Esophagus muscularis mucosa (tissue), 4 donors: ENCODE data around the gene CCDC51. TPM values are rescaled to one million over a fixed set of nuclear protein-coding genes. Genes with fewer than 3 reads are reported as not detected.

Source experiments
- DNase-seq: peaks from one replicate; pipeline ENCODE4 v3.0.0-alpha.2; 2017; ENCODE audit errors: extremely low spot score
- H3K27ac ChIP-seq, 4 donors: fragments of 200-600 bp; sonication (generic); replicated peaks in 1 of 4; 1 replicate in 3 of 4; 2 replicates in 1 of 4; pipeline ENCODE4 v1.5.1; 2016 to 2019; ENCODE audit warnings: mild to moderate bottlenecking in 1 of 4
- H3K27me3 ChIP-seq, 4 donors: fragments of 200-600 bp; sonication (generic); one replicate each; pipeline versions ENCODE4 v1.5.1 to v1.6.0; 2016 to 2019
- H3K36me3 ChIP-seq, 4 donors: fragments of 200-600 bp; sonication (generic); one replicate each; pipeline ENCODE4 v1.5.1; 2016 to 2019
- H3K4me1 ChIP-seq, 4 donors: fragments of 200-600 bp; sonication (generic); one replicate each; pipeline ENCODE4 v1.5.1; 2016 to 2019
- H3K4me3 ChIP-seq, 4 donors: fragments of 200-600 bp; sonication (generic); 1 replicate in 2 of 4; 2 replicates in 2 of 4; pipeline ENCODE4 v1.5.1; 2016 to 2019; ENCODE audit warnings: mild to moderate bottlenecking in 4 of 4, moderate library complexity in 1 of 4
- H3K9me3 ChIP-seq, 4 donors: fragments of 200-600 bp; sonication (generic); 1 replicate in 3 of 4; 2 replicates in 1 of 4; pipeline ENCODE4 v1.5.1; 2016 to 2019
- CTCF ChIP-seq, 3 experiments: fragments of 200-600 bp in 2 of 3; fragments of 450-650 bp in 1 of 3; sonication (generic) in 2 of 3; IDR thresholded peaks; one replicate each; pipeline ENCODE4 v1.5.1; 2017 to 2019; ENCODE audit warnings: antibody characterized with exemption in 3 of 3, mild to moderate bottlenecking in 2 of 3, moderate library complexity in 1 of 3
- EP300 ChIP-seq: sonication (generic); formaldehyde crosslinking; IDR thresholded peaks from one replicate; pipeline ENCODE4 v1.6.1; 2017; ENCODE audit warnings: antibody characterized with exemption
- POLR2A ChIP-seq: fragments of 450-650 bp; IDR thresholded peaks from one replicate; pipeline ENCODE4 v1.6.1; 2017; ENCODE audit warnings: antibody characterized with exemption, moderate library complexity, mild to moderate bottlenecking, low read depth
- POLR2AphosphoS5 ChIP-seq, 2 donors: sonication (generic); formaldehyde crosslinking; IDR thresholded peaks; one replicate each; pipeline ENCODE4 v1.6.1; 2017; ENCODE audit warnings: antibody characterized with exemption in 2 of 2
- WGBS: methylation state at CpG from one replicate; pipeline ENCODE4 v1.1.5; 2018; 5-methylcytosine and 5-hydroxymethylcytosine counted together
- intact Hi-C: fragments of 100-400 bp; cut with DNase I; formaldehyde crosslinking; loops from one replicate; pipeline ENCODE4 v1.15.1; 2023
- total RNA-seq, 4 donors: library from RNA; depleted of rRNA; stranded (reverse); fragments of >200 nt; gene quantifications; one replicate each; pipeline versions ENCODE4 v1.1.0 to v1.2.1, GENCODE V29; 2016

The CCDC51 gene
- total RNA-seq, 4 donors from 2014 or later, result 15.6 to 26.6 (median 23.0) TPM

GRCh38 chr3:48473617-48473952, 33.7 kb upstream of the CCDC51 start:
- WGBS, result 70% methylated on average over 5 of the region's 5 CpGs
- Histone ChIP-seq H3K27ac (peak overlapping the region; percentile 89 to 97 (median 94)), H3K27me3 (no peaks in the 10 kb centered on the region), H3K36me3 (peaks cover 3 to 40% (median 24%) of the 10 kb centered on the region in 4 donors), H3K4me3 (peak overlapping the region; percentile 59 to 83 (median 70)), H3K4me1 (peaks cover 46 to 48% (median 47%) of the 10 kb centered on the region in 4 donors), H3K9me3 (no peaks in the 10 kb centered on the region)
- intact Hi-C loops, result no loop called here
- no peak for DNase-seq
- no peak for TF ChIP-seq CTCF (IDR thresholded peaks at IDR 0.05)
- TF ChIP-seq POLR2A, result no peak
- TF ChIP-seq POLR2AphosphoS5 (IDR thresholded peaks at IDR 0.05), result no peak
- TF ChIP-seq EP300, result no peak

GRCh38 chr3:48472923-48473616, 33.2 kb upstream of the CCDC51 start:
- Histone ChIP-seq H3K4me1 (peaks cover 51 to 53% (median 52%) of the 10 kb centered on the region in 4 donors), H3K27me3 (no peaks in the 10 kb centered on the region), H3K27ac (peak overlapping the region; percentile 89 to 97 (median 94)), H3K9me3 (no peaks in the 10 kb centered on the region), H3K36me3 (peaks cover 7 to 41% (median 27%) of the 10 kb centered on the region in 4 donors), H3K4me3 (peak overlapping the region; percentile 59 to 83 (median 70))
- DNase-seq, result peak; percentile 98
- intact Hi-C loops, result no loop called here
- WGBS, result 4% methylated on average over 15 of the region's 17 CpGs
- TF ChIP-seq EP300, result no peak
- TF ChIP-seq POLR2A, result peak; percentile 33
- TF ChIP-seq CTCF (IDR thresholded peaks at IDR 0.05), result peak in 2 of 3 experiments; percentile 37 to 46
- peak; percentile 91 to 93 for TF ChIP-seq POLR2AphosphoS5 (IDR thresholded peaks at IDR 0.05)

GRCh38 chr3:48472673-48472922, 32.7 kb upstream of the CCDC51 start:
- TF ChIP-seq CTCF (IDR thresholded peaks at IDR 0.05) (no peak), POLR2AphosphoS5 (IDR thresholded peaks at IDR 0.05) (no peak), EP300 (no peak), POLR2A (no peak)
- intact Hi-C loops, result no loop called here
- no peaks in the 10 kb centered on the region for H3K27me3 ChIP-seq
- peak overlapping the region; percentile 59 to 83 (median 70) for H3K4me3 ChIP-seq
- no peak for DNase-seq
- 0% methylated on average over 4 of the region's 5 CpGs for WGBS
- H3K9me3 ChIP-seq, result no peaks in the 10 kb centered on the region
- peak overlapping the region; percentile 89 to 97 (median 94) for H3K27ac ChIP-seq
- peaks cover 9 to 43% (median 30%) of the 10 kb centered on the region in 4 donors for H3K36me3 ChIP-seq
- peaks cover 55 to 57% (median 57%) of the 10 kb centered on the region in 4 donors for H3K4me1 ChIP-seq

GRCh38 chr3:48470286-48470685, 30.4 kb upstream of the CCDC51 start:
- H3K4me3 ChIP-seq, result no peak overlapping the region
- TF ChIP-seq POLR2AphosphoS5 (IDR thresholded peaks at IDR 0.05) (no peak), POLR2A (no peak), CTCF (IDR thresholded peaks at IDR 0.05) (no peak), EP300 (no peak)
- no peaks in the 10 kb centered on the region for H3K9me3 ChIP-seq
- intact Hi-C loops, result no loop called here
- peak overlapping the region; percentile 60 to 99 (median 97) for H3K27ac ChIP-seq
- H3K4me1 ChIP-seq, result peaks cover 77 to 81% (median 79%) of the 10 kb centered on the region in 4 donors
- no peaks in the 10 kb centered on the region for H3K27me3 ChIP-seq
- 88% methylated on average over 1 of the region's 1 CpG for WGBS
- H3K36me3 ChIP-seq, result peaks cover 14 to 37% (median 32%) of the 10 kb centered on the region in 4 donors
- no peak for DNase-seq
